HG03280 (cell line): Measurements from ENCODE around the gene RNGTT.
"Not testable (repeated sequence)": the region's sequence is repeated elsewhere in the genome, so short reads cannot be mapped to it uniquely, and the experiment has no call there.

Experiments
- ATAC-seq: cut with Tn5 transposase; IDR thresholded peaks from one replicate; pipeline ENCODE4 v1.9.1; 2021; ENCODE audit warnings: mild to moderate bottlenecking, moderate library complexity; ENCODE audit not compliant: unreplicated experiment

The RNGTT gene

DNA sequence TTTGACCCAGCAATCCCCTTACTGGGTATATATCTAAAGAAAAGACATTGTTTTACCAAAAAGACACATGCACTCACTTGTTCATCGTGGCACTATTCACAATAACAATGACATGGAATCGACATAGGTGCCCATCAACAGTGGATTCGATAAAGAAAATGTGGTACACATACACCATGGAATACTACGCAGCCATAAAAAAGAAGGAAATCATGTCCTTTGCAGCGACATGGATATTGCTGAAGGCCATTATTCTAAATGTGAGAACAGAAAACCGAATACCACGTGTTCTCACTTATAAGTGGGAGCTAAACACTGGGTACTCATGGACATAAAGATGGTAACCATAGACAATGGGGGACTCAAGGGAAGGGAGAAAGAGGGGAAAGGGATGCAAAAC lies 222.3 kb downstream of the RNGTT start:
- ATAC-seq: no peak

- no peak for ATAC-seq
These were observed 228.9 kb downstream of the RNGTT start for GRCh38 chr6:88734544-88734943.

- no peak for ATAC-seq
These were observed 232.8 kb downstream of the RNGTT start for GRCh38 chr6:88730611-88731011.

- no peak for ATAC-seq
These were observed 234.7 kb downstream of the RNGTT start for GRCh38 chr6:88728756-88729155.

- not testable (repeated sequence) for ATAC-seq
These were observed 237.0 kb downstream of the RNGTT start for GRCh38 chr6:88726409-88726808.

GRCh38 chr6:88725111-88725975 lies 238.1 kb downstream of the RNGTT start:
- ATAC-seq: no peak

DNA sequence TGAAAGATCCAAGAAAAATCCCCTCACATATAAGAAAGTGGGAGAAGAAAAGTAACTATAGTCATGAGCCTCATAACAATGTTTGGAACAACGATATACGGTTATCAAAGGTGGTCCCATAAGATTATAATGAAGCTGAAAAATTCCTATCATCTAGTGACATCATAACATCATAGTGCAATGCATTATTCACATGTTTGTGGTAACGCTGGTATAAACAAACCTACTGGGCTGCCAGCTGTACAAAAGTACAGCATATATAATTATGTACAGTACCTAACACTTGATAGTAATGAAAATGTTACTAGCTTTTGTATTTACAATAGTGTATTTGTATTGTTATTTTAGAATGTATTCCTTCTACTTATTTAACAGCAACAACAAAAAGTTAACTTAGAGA lies 240.7 kb downstream of the RNGTT start:
- ATAC-seq: no peak

- ATAC-seq: not testable (repeated sequence)
These were observed 247.0 kb downstream of the RNGTT start for GRCh38 chr6:88716399-88716798.

DNA sequence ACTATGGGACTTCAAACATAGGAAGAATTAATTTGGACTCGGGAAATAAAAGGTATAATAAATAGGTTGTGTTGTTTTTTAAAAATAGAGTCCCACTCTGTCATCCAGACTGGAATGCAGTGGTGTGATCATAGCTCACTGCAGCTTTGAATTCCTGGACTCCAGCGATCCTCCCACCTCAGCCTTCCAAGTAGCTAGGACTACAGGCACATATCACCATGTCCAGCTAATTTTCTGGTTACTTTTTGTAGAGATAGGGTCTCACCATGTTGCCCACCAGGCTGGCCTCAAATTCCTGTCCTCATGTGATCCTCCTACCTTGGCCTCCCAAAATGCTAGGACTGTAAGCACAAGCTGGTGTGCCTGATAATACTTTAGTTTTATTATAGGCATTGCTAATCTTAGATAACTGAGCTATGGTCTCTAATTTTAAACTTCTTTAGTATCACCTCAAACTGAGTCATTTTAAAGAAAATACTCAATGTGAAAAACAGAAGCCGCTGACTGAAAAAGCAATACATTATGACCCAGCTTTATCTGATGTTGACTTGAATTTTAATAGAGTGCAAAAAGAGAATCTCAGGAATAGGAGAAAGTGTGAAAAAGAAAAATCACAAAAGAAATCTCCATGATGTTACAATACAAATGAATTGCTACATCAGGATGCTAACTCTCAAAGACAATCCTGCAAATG lies 251.0 kb downstream of the RNGTT start:
- ATAC-seq: no peak

DNA sequence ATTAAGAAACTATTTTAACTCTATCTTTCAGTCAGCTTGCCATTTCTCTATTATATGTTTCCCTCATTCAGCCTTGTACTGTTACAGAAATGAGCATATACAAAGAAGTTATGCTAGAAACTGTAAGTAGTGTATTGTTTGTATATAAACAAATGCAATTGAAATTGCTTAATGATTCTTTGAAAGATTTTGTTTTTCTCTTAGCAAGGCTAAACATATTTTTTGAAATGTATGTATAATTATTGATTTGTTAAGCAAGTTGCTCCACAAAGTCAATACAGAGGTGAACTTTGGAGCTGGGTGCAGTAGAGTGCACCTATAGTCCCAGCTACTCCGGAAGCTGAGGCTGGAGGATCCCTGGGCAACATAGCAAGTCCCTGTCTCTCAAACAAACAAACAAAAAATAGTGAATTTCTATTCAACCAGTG lies 253.6 kb downstream of the RNGTT start:
- ATAC-seq: no peak

DNA sequence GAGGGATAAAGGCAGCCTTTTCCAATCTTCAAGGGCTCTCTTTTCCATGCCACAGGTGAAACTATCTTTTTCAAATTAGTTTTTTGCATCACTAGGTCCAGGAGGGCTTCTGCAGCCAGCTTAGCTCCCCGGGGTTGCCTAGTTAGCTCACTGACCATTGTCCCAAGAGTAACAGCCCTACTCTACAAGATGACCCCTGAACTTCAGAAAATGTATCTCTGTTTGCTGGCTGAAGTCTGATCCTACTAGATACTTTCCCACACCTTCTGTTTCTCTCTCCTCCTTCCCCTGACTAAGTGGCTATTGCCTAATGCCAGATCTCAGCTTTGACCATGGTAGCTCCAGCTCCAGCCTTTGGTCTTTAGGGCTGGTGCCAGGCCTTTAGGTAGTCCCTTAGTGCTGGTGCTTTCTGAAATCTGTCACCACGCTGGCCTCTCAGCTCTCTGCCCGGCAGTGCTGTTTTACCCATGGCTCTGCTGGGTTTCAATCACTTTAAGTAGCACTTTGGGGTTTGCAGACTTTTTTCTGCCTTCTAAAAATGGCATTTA lies 255.1 kb downstream of the RNGTT start:
- ATAC-seq: no peak

DNA sequence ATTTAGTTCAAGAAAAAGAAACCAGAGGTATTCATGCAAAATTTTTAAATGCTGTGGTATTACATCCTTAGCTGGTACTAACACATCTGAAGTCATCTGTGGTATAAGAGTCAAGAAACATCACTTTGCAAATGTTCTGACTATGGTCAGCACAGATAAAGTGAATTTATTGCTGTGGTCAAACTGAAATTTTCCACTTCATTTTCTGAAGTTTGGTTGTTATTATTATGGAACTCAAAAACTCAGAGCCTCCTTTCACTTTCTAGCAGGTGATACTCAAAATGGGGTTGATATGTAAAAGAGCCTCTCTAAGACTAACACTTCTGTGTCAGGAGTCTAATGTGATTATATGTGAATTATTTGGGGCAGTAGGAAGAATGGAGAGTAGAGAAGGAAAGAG lies 257.8 kb downstream of the RNGTT start:
- peak; percentile 79 for ATAC-seq

- no peak for ATAC-seq
These were observed 258.4 kb downstream of the RNGTT start for GRCh38 chr6:88704980-88705379.

- no peak for ATAC-seq
These were observed 260.4 kb downstream of the RNGTT start for GRCh38 chr6:88702956-88703556.

- ATAC-seq: no peak
These were observed 264.8 kb downstream of the RNGTT start for GRCh38 chr6:88698661-88699060.

- no peak for ATAC-seq
These were observed 267.5 kb downstream of the RNGTT start for GRCh38 chr6:88695937-88696336.

DNA sequence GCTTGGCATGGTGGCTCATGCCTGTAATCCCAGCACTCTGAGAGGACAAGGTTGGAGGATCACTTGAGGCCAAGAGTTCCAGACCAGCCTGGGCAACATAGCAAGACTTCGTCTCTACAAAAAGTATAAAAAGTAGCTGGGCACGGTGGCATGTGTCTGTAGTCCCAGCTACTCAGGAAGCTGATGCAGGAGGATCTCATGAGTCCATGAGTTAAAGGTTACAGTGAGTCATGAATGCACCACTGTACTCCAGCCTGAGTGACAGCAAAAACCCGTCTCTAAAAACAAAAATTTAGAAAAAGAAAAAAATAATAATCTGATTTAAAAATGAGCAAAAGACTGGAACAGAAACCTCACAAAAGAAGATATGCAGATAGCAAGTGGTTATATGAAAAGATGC lies 279.7 kb downstream of the RNGTT start:
- no peak for ATAC-seq

- no peak for ATAC-seq
These were observed 282.8 kb downstream of the RNGTT start for GRCh38 chr6:88680654-88681053.

- ATAC-seq: no peak
These were observed 283.6 kb downstream of the RNGTT start for GRCh38 chr6:88679841-88680240.

- ATAC-seq: no peak
These were observed 286.1 kb downstream of the RNGTT start for GRCh38 chr6:88677356-88677755.

GRCh38 chr6:88671624-88672023 lies 291.8 kb downstream of the RNGTT start:
- no peak for ATAC-seq

- no peak for ATAC-seq
These were observed 293.0 kb downstream of the RNGTT start for GRCh38 chr6:88670369-88670768.
